Erythroblast (primary cell): ENCODE data around the gene NTN3.
A peak's percentile ranks its signal among the peaks of the same experiment; 100 is the strongest.

ENCODE experiments used
- DNase-seq, 2 experiments: peaks; one replicate each; lab custom pipeline; 2025; lab: John Stamatoyannopoulos, UW
- GATA1 ChIP-seq: IDR thresholded peaks from 2 replicates; pipeline ENCODE4 v1.6.1; 2011; ENCODE audit warnings: low read depth, mild to moderate bottlenecking, control low read depth, low read length, moderate library complexity
- POLR2A ChIP-seq: IDR thresholded peaks from 2 replicates; pipeline ENCODE4 v1.6.1; 2011; ENCODE audit warnings: mild to moderate bottlenecking, low read length

The NTN3 gene

DNA sequence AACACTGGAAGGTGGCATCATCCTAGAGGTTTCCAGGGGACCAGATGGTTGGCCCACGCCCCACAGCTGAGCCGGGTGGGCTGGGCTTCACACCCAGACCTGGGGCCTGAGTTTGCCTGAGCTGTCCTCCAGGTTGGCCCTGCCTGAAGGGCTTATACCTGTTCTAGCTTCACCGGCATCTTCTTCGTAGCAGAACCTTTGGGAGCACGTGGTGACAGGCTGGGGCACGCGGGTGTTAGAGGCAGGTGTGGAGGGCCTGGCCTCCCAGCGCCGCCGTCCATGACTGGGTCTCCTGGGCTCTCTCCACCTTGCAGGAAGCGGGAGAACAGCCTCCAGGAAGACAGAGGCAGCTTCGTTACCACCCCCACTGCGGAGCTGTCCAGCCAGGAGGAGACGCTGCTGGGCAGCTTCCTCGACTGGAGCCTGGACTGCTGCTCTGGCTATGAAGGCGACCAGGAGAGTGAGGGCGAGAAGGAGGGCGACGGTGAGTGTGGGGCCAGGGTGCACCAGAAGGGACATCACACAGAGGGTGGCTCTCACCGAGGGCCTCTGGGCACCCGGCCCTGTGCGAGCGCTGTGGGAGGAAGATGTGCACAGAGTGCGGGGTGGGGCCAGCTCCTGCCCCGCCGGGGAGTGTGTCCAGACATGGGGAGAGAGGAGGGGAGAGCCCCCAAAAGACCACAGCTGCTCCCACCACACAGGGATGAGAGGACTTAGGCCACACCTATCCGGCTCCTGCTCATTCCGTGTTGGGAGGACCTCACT, 15.8 kb upstream of the NTN3 start:
- TF ChIP-seq GATA1 (no peak), POLR2A (no peak)
- DNase-seq: no peak

DNA sequence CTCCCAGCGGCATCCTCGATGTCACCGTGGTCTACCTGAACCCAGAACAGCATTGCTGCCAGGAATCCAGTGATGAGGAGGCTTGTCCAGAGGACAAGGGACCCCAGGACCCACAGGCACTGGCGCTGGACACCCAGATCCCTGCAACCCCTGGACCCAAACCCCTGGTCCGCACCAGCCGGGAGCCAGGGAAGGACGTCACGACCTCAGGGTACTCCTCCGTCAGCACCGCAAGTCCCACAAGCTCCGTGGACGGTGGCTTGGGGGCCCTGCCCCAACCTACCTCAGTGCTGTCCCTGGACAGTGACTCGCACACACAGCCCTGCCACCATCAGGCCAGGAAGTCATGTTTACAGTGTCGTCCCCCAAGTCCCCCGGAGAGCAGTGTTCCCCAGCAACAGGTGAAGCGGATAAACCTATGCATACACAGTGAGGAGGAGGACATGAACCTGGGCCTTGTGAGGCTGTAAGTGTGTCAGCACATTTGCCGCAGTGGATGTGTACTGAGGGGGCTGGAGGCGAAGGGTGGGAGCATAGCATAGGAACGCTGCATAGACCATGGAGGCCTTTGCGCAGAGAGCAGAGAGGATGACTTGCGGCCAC, 14.4 kb upstream of the NTN3 start:
- TF ChIP-seq GATA1 (no peak), POLR2A (no peak)
- no peak for DNase-seq

DNA sequence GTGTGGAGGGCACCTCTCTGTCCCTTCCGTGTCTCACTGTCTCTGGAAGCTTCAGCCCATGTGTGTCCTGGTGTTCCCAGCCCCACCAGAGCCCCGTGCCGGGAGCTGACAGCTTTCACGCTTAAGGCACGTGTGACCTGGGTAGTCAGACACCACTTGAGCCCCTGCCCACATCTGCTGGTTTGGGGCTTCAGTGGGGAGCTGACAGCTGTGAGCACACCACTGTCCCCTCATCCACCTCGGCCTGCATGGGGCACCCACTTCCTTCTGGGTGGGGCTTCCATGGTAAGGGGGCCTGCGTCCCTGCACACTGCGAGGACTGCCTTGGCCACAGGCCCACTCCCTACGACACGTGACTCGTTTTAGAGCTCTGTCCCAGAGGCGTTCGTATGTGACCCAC, 13.8 kb upstream of the NTN3 start:
- TF ChIP-seq GATA1: no peak
- TF ChIP-seq POLR2A: no peak
- no peak for DNase-seq

DNA sequence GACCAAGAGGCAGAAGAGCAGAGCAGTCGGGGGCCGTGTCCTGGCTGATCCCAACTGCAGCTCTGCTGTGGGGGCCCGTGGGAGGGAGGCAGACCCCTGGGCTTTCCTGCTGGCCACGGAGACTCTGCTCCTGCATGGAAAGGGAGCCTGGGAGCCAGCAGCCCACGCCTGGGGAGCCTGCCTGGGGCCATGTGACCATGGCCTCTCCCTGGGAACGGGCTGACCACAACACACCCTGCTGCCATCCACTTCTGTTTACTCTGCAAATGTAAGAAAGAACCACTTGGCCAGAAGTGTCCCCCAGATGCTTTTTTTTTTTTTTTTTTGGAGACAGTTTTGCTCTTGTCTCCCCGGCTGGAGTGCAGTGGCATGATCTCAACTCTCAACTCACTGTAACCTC, 13.2 kb upstream of the NTN3 start:
- DNase-seq: no peak
- TF ChIP-seq GATA1: no peak
- TF ChIP-seq POLR2A: no peak

DNA sequence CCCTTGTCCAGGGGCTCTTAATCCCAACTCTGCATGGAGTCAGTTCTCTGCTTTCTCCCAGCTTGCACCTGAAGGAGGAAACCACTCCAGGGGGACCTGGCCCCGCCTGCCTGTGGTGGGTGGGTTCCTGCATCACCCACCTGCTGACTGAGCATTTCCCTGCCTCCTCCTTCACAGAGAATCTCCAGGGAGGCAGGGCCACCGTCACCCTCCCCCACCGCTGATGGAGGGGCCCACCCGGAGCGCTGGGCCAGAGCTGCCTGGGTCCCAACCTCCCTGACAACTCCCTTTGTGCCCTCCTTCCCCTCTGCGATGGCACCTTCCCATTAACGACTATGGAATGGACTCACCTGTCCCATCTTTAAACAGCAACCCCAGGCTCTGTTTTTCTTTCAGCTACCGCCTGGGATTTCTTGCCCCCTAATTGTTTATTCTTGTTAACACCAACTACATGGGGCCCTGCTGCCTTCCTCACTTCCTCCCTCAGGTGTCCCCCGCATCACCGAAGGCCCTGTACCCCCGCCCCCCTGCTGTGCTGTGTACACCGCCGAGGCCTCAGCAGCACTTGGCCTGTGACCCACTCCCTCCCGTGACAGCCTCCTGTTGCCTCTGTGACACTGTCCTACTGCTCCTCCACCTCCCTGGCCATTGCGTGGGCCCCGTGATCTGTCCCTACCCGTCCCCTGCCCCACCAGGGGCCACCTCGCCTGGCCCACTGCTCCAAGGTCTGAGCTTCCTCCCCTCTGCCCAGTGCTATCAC, 12.0 kb upstream of the NTN3 start:
- DNase-seq: no peak
- TF ChIP-seq GATA1 (no peak), POLR2A (no peak)

DNA sequence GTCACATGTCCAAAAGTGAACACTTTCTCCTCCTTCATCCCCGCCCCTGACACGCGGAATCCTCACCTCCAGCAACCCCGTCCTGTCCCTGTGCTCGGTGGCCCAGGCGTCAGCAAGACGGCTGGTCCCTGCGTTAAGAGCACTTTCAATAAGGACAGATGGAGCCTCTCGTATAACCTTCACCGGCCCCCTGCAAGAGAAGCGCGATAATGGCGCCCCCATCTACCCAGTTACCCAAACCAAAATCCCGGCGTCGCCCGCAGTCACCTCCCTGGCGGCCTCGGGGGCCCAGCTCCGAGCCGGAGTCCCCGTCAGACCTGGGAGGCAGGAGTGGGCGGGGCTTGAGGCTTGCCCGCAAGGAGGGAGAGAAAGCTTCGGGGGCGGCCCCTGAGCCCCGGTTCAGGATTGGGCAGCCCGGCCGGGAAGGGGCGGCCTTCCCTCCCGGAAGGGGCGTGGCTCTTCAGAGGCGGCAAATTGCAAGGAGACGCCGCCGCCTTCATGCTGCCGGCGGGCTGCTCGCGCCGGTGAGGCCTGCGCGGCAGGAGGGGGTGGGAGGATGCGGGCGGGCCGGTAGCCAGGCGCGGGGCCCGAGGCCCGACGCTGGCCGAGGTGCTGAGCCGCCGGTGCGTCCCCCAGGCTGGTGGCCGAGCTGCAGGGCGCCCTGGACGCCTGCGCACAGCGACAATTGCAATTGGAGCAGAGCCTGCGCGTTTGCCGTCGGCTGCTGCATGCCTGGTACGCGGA, 11.3 kb upstream of the NTN3 start, which contains the start of gene TEDC2:
Gene TEDC2, plus strand, starts transcription at position 463 of the 744 bp plus-strand sequence. Its CDS starts 36 bp downstream, at position 499.
- TF ChIP-seq POLR2A: peak; percentile 45
- no peak for TF ChIP-seq GATA1
- peak; percentile 97 to 98 for DNase-seq

DNA sequence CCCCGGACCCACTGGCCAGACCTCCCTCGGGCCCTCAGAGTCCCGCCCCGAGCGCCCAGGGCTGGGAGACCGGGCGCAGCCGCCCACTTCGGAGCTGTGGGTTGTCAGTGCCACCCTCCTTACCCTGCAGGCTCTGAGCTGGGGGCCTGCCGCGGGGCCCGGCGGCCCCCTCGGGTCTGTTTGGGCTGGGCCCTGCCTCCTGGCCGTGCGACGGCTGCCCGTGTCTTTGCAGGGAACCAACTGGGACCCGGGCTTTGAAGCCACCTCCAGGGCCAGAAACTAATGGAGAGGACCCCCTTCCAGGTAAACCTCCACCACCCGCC, 10.7 kb upstream of the NTN3 start:
- DNase-seq: no peak
- TF ChIP-seq POLR2A (no peak), GATA1 (no peak)

DNA sequence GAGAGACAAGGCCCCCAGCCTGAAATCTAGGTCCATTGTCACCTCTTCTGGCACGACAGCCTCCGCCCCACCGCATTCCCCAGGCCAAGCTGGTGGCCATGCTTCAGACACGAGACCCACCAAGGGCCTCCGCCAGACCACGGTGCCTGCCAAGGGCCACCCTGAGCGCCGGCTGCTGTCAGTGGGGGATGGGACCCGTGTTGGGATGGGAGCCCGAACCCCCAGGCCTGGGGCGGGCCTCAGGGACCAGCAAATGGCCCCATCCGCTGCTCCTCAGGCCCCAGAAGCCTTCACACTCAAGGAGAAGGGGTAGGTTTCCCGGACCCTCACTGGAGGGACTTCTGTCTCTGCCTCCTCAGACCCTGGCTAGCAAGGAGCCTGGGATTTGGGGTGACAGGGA, 10.2 kb upstream of the NTN3 start:
- DNase-seq: no peak
- TF ChIP-seq POLR2A (no peak), GATA1 (no peak)

DNA sequence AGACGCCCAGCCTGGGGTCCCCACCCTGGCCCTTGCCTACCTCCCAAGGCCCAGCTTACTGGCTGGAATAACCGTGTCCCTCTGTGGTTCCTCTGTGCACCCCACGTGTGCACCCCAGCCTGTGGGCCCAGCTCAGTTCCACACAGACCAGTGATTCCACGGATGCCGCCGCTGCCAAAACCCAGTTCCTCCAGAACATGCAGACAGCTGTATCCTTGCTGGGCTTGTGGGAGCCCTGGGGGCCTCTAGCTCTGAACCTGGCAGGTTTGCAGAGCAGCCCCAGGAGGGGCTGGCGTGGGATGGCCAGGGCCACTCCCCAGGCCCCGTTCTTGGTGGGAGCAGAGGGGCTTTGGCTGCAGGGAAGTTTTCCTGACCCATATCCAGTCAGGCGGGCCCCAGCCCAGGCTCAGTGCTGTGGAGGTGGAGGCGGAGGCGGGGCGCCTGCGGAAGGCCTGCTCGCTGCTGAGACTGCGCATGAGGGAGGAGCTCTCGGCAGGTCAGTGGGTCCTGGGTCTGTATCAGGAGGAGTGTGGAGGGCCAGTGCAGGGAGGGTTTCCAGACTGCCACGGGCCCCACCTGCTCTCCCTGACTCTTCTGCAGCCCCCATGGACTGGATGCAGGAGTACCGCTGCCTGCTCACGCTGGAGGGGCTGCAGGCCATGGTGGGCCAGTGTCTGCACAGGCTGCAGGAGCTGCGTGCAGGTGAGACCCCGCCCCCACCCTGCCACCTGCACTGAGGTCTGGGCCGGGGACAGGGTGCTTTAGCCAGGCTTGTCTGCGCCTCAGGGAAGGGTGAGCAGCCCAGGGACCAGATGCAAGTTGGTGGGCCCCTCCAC, 8.8 kb upstream of the NTN3 start:
- DNase-seq: no peak
- TF ChIP-seq POLR2A (no peak), GATA1 (no peak)

DNA sequence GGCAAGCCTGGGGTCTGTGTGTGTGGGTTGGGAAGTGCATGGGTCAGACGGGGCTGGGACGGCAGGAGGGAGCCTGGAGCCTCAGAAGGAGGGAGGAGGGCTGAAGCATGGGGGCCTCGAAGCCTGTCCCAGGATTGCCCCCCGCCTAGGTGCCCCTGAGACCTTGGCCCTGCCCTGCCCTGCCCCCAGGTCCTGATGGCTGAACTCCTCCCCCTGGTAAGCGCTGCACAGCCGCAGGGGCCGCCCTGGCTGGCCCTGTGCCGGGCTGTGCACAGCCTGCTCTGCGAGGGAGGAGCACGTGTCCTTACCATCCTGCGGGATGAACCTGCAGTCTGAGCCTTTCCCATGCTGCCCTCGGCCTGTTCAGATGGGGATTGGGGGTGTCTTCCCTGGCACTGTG, 6.8 kb upstream of the NTN3 start:
- DNase-seq: no peak
- peak; percentile 10 for TF ChIP-seq POLR2A
- TF ChIP-seq GATA1: no peak

DNA sequence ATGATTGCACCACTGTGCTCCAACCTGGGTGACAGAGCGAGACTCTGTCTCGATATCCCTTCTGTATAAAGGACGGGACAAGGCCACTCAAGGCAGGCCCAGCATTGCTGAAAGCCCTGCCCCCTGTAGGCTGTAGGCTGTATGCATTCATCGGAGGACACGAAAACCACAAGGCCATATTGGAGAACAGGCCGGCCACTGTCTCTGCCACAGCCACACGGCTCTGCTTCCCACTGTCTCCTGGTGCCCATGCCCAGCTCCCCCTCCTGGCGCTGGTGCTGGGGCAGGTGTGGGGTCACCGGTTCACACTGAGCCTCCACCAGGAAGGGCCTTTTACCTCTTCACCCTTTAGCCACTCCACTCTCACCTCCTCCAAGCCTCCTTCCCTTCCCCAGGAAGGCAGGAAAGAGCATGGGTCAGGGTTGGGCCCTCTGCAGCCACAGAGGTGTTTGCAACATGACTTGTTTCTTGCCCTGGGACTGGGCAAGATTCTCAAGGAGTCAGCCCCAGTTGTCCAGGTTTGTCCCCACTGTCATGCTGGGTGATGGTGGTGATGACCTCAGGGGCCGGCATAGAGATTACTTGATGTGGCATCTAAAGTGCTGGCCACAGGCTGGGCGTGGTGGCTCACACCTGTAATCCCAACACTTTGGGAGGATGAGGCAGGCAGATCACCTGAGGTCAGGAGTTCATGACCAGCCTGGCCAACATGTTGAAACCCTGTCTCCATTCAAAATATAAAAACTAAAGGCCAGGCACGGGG, 5.3 kb upstream of the NTN3 start:
- TF ChIP-seq POLR2A (no peak), GATA1 (no peak)
- DNase-seq: peak in 1 of 2 experiments; percentile 46

DNA sequence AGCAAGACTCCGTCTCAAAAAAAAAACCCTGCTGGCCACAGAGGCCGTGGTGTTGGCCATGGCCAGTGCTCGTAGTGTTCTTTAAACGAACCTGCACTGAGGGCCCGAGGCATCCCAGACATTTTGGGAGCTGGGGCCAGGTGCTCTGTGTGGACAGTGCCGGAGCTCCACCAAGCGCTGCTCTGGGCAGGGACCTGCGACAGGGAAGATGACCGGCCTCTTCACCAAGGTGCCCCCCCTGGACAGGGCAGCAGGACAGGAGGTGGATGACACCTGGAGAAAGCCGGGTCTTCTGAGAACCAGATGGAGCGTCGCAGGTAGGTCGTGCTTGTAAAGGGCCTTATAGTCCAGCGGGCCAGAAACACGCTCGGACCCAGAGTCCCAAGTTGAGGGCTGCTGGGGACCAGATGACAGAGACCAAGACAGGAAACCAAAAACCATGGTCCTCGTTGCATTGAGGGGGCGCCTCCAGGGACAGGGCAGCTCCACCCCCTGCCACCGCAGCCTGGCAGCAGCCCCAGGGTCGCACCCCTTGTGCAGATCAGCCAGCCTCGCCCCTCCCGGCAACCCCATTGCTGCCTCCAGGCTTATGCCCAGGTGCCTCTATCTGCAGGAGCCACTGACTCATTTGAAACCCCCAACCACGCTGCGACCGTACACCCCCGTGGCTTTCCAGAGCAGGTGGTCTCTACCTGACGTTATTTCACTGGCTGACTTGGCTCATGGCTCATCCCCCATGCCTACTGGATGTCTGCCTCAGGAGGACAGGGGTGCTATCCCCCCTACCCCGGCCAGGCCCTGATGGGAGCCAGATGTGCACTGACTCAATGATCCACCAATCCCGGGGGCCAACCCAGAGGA, 4.2 kb upstream of the NTN3 start:
- TF ChIP-seq POLR2A (peak; percentile 45), GATA1 (no peak)

More for the DNA sequence above, 4.2 kb upstream of the NTN3 start:
- no peak for DNase-seq
